GM23338 (cell line): ENCODE results near the gene CYCS. TPM values are rescaled to one million over a fixed set of nuclear protein-coding genes. Genes with fewer than 3 reads are reported as not detected.
A peak's percentile ranks its signal among the peaks of the same experiment; 100 is the strongest.

ENCODE experiments used
- ATAC-seq: fragments of 200-7000 bp; cut with Tn5 transposase; 3 replicates; pipeline ENCODE4 v1.9.1; 2020
- DNase-seq: peaks from one replicate; pipeline ENCODE4 v3.0.0-alpha.2; 2015; ENCODE audit warnings: low spot score
- H2AFZ ChIP-seq: fragments of 200-600 bp; sonication (generic); 2 replicates; pipeline ENCODE4 v1.8.0; 2016; ENCODE audit warnings: antibody characterized with exemption, mild to moderate bottlenecking, moderate library complexity
- H3F3A ChIP-seq: fragments of 200-600 bp; sonication (generic); replicated peaks from 2 replicates; pipeline ENCODE4 v1.8.0; 2017; ENCODE audit warnings: antibody characterized with exemption, mixed run types, low read depth
- H3K27ac ChIP-seq: fragments of 200-600 bp; sonication (generic); 2 replicates; pipeline ENCODE4 v1.6.1; 2016; ENCODE audit warnings: low read depth
- H3K27me3 ChIP-seq: fragments of 200-600 bp; sonication (generic); 2 replicates; pipeline ENCODE4 v1.8.0; 2016; ENCODE audit warnings: mild to moderate bottlenecking, mixed run types, moderate library complexity; ENCODE audit not compliant: insufficient read depth
- H3K36me3 ChIP-seq: fragments of 200-600 bp; sonication (generic); 2 replicates; pipeline ENCODE4 v1.8.0; 2016; ENCODE audit warnings: mild to moderate bottlenecking; ENCODE audit not compliant: insufficient read depth
- H3K4me1 ChIP-seq: fragments of 200-600 bp; sonication (generic); 2 replicates; pipeline ENCODE4 v1.8.0; 2016; ENCODE audit warnings: mild to moderate bottlenecking, moderate library complexity; ENCODE audit not compliant: insufficient read depth
- H3K4me2 ChIP-seq: fragments of 200-600 bp; sonication (generic); 2 replicates; pipeline ENCODE4 v1.7.1; 2017; ENCODE audit warnings: mixed run types
- H3K4me3 ChIP-seq: fragments of 200-600 bp; sonication (generic); 2 replicates; pipeline ENCODE4 v1.6.1; 2016; ENCODE audit warnings: mixed run types
- H3K79me2 ChIP-seq: fragments of 200-600 bp; sonication (generic); replicated peaks from 2 replicates; pipeline ENCODE4 v1.8.0; 2017; ENCODE audit warnings: mild to moderate bottlenecking; ENCODE audit not compliant: insufficient read depth
- H3K9me2 ChIP-seq: fragments of 200-600 bp; sonication (generic); 2 replicates; pipeline ENCODE4 v1.8.0; 2017; ENCODE audit not compliant: insufficient read depth
- H4K20me1 ChIP-seq: fragments of 200-600 bp; sonication (generic); replicated peaks from 2 replicates; pipeline ENCODE4 v1.8.0; 2017; ENCODE audit warnings: mild to moderate bottlenecking; ENCODE audit not compliant: insufficient read depth
- H3K27ac Mint-ChIP-seq: 2 replicates; pipeline ENCODE4 v1.8.0; 2020; ENCODE audit warnings: inconsistent platforms, mild to moderate bottlenecking, moderate library complexity, mixed read lengths
- H3K27me3 Mint-ChIP-seq: 3 replicates; pipeline ENCODE4 v1.8.0; 2022; ENCODE audit warnings: low read depth, mild to moderate bottlenecking, moderate library complexity, mixed read lengths, inconsistent platforms; ENCODE audit not compliant: insufficient read depth, poor library complexity
- H3K36me3 Mint-ChIP-seq: 3 replicates; pipeline ENCODE4 v1.8.0; 2021; ENCODE audit warnings: low read depth, mild to moderate bottlenecking, inconsistent platforms, moderate library complexity, mixed read lengths
- H3K4me1 Mint-ChIP-seq: 3 replicates; pipeline ENCODE4 v1.8.0; 2020; ENCODE audit warnings: mild to moderate bottlenecking, inconsistent platforms, mixed read lengths
- H3K4me3 Mint-ChIP-seq: 3 replicates; pipeline ENCODE4 v1.8.0; 2021; ENCODE audit warnings: moderate library complexity, mild to moderate bottlenecking, inconsistent platforms, mixed read lengths
- H3K9me3 Mint-ChIP-seq: 3 replicates; pipeline ENCODE4 v1.8.0; 2020; ENCODE audit warnings: moderate library complexity, mild to moderate bottlenecking, inconsistent platforms, mixed read lengths
- CTCF ChIP-seq, 2 experiments: fragments of 200-600 bp in 1 of 2; sonication (generic) in 1 of 2; conservative IDR thresholded peaks; 2 replicates each; pipeline versions ENCODE4 v1.5.1 to v1.6.1; 2016 to 2017; ENCODE audit warnings: antibody characterized with exemption in 2 of 2, low read depth in 2 of 2, mild to moderate bottlenecking in 2 of 2, moderate library complexity in 1 of 2
- ETS1 ChIP-seq: IDR thresholded peaks from 2 replicates; pipeline ENCODE4 v1.6.1; 2016; ENCODE audit warnings: antibody characterized with exemption
- EZH2 ChIP-seq: fragments of 200-600 bp; sonication (generic); IDR thresholded peaks from one replicate; pipeline ENCODE4 v1.8.0; 2017; ENCODE audit warnings: antibody characterized with exemption, mild to moderate bottlenecking, low read depth; ENCODE audit not compliant: unreplicated experiment
- EZH2phosphoT487 ChIP-seq: fragments of 200-600 bp; sonication (generic); IDR thresholded peaks from one replicate; pipeline ENCODE4 v1.8.1; 2018; ENCODE audit warnings: antibody characterized with exemption; ENCODE audit not compliant: unreplicated experiment
- REST ChIP-seq: IDR thresholded peaks from one replicate; pipeline ENCODE4 v1.6.1; 2018; ENCODE audit warnings: antibody characterized with exemption; ENCODE audit not compliant: unreplicated experiment
- STAT1 ChIP-seq: IDR thresholded peaks from one replicate; pipeline ENCODE4 v1.6.1; 2016; ENCODE audit warnings: antibody characterized with exemption; ENCODE audit not compliant: unreplicated experiment
- ZNF331 ChIP-seq: fragments of 250-450 bp; sonication (Bioruptor Pico); IDR thresholded peaks from 2 replicates; pipeline ENCODE4 v1.5.0; 2020; ENCODE audit warnings: low read depth, mild to moderate bottlenecking, moderate library complexity
- polyA plus RNA-seq: library from polyadenylated mRNA; unstranded; fragments of >200 nt; fragmentation: Nextera tagmentation; extraction: Ambion mirVana; gene quantifications from 2 replicates; pipeline ENCODE4 v1.2.1, GENCODE V29; 2016
- total RNA-seq: library from RNA; depleted of rRNA; stranded (reverse); fragments of >200 nt; shearing (Covaris generic); gene quantifications from 2 replicates; pipeline ENCODE4 v1.2.3, GENCODE V29; 2014

CYCS gene
- total and polyA plus RNA-seq, 2 experiments from 2014 or later: 131 to 468 TPM

- DNase-seq: peak; percentile 83
- Histone ChIP-seq H3K36me3 (no peaks in the 10 kb centered on the region), H2AFZ (no peak overlapping the region), H3F3A (no peaks in the 10 kb centered on the region), H3K9me2 (no peaks in the 10 kb centered on the region), H3K4me3 (no peak overlapping the region), H3K27me3 (no peaks in the 10 kb centered on the region), H3K79me2 (no peaks in the 10 kb centered on the region), H4K20me1 (no peaks in the 10 kb centered on the region), H3K27ac (no peak overlapping the region), H3K4me1 (no peaks in the 10 kb centered on the region), H3K4me2 (no peak overlapping the region)
- Mint-ChIP-seq H3K9me3 (0 out of 3 replicates have a peak, but pooled peaks cover 2% of the 10 kb centered on the region), H3K27me3 (peaks cover 7% of the 10 kb centered on the region), H3K27ac (no peak overlapping the region), H3K4me3 (0 out of 3 replicates have a peak overlapping the region, but pooled peaks have one; percentile 29), H3K4me1 (peaks cover 2% of the 10 kb centered on the region; the same call in 1 of the 3 replicates), H3K36me3 (peaks cover 2% of the 10 kb centered on the region; the same call in 1 of the 3 replicates)
- peak; percentile 81 for ATAC-seq
- peak; percentile 95 to 100 for TF ChIP-seq CTCF (conservative IDR thresholded peaks at IDR 0.05; ENCODE audit: low read depth in 2 of 2)
- no peak for TF ChIP-seq ETS1
- no peak for TF ChIP-seq ZNF331
- no peak for TF ChIP-seq STAT1
Observed at GRCh38 chr7:25098096-25099046, 26.7 kb downstream of the CYCS start.

- DNase-seq: no peak
- Histone ChIP-seq H3F3A (no peaks in the 10 kb centered on the region), H3K4me2 (no peak overlapping the region), H2AFZ (no peak overlapping the region), H3K27me3 (no peaks in the 10 kb centered on the region), H3K9me2 (no peaks in the 10 kb centered on the region), H3K4me3 (no peak overlapping the region), H3K79me2 (no peaks in the 10 kb centered on the region), H3K27ac (no peak overlapping the region), H4K20me1 (no peaks in the 10 kb centered on the region), H3K36me3 (no peaks in the 10 kb centered on the region), H3K4me1 (no peaks in the 10 kb centered on the region)
- no peak overlapping the region for H3K27ac Mint-ChIP-seq
- H3K9me3 Mint-ChIP-seq: 0 out of 3 replicates have a peak, but pooled peaks cover 2% of the 10 kb centered on the region
- peaks cover 2% of the 10 kb centered on the region; the same call in 1 of the 3 replicates for H3K4me1 Mint-ChIP-seq
- no peak for ATAC-seq
- H3K36me3 Mint-ChIP-seq: peaks cover 2% of the 10 kb centered on the region; the same call in 1 of the 3 replicates
- peaks cover 7% of the 10 kb centered on the region for H3K27me3 Mint-ChIP-seq
- no peak overlapping the region for H3K4me3 Mint-ChIP-seq
- no peak for TF ChIP-seq EZH2
- no peak for TF ChIP-seq REST
- no peak for TF ChIP-seq STAT1
- no peak for TF ChIP-seq ETS1
- TF ChIP-seq EZH2phosphoT487: no peak
Observed at GRCh38 chr7:25095516-25096345, 29.3 kb downstream of the CYCS start.
